Measurements from ENCODE around the gene OR51E2. TPM values are rescaled to one million over a fixed set of nuclear protein-coding genes. Genes with fewer than 3 reads are reported as not detected.

Gene OR51E2
- total RNA-seq (not detected in 2 replicates), polyA plus RNA-seq (not detected in 2 replicates), polyA minus RNA-seq (not detected in 2 replicates)
- 0.02 TPM for total RNA-seq (2013)

- Histone ChIP-seq H3K36me3 (replicated peaks in 1 of 2; ENCODE audit: control extremely low read depth in 1 of 2, control insufficient read depth in 1 of 2, extremely low read depth in 1 of 2, insufficient read depth in 2 of 2, low read length in 1 of 2) (no peaks in the 10 kb centered on the region), H2AFZ (ENCODE audit: insufficient read depth, low read depth, low read length, poor library complexity, severe bottlenecking) (no peak within 1 kb of the TSS), H3K79me2 (ENCODE audit: control insufficient read depth, insufficient read depth, low read length) (no peaks in the 10 kb centered on the region), H3K9me3 (ENCODE audit: control extremely low read depth in 1 of 3, control insufficient read depth in 2 of 3, insufficient read depth in 1 of 3, low read length in 2 of 3) (no peaks in the 10 kb centered on the region), H3K4me2 (replicated peaks; ENCODE audit: low read depth, low read length, poor library complexity, severe bottlenecking) (no peak within 1 kb of the TSS), H3K4me3 (ENCODE audit: control extremely low read depth in 1 of 5, extremely low read depth in 1 of 5, insufficient read depth in 1 of 5, low read depth in 2 of 5, low read length in 4 of 5) (no peak within 1 kb of the TSS), H3K27me3 (replicated peaks in 1 of 4; ENCODE audit: control extremely low read depth in 1 of 4, control insufficient read depth in 3 of 4, insufficient read depth in 4 of 4, low read length in 3 of 4) (no peaks in the 10 kb centered on the region), H4K20me1 (ENCODE audit: control insufficient read depth, insufficient read depth, low read length, poor library complexity, severe bottlenecking) (no peaks in the 10 kb centered on the region), H3K27ac (ENCODE audit: low read length in 2 of 2) (no peak within 1 kb of the TSS), H3K4me1 (ENCODE audit: control insufficient read depth in 2 of 2, insufficient read depth in 2 of 2, low read length in 2 of 2) (no peaks in the 10 kb centered on the region), H3K9ac (ENCODE audit: low read length) (no peak within 1 kb of the TSS)
- intact Hi-C loops (cut with micrococcal nuclease): no loop called here
- TF ChIP-seq EZH2 (IDR thresholded peaks at IDR 0.05; ENCODE audit: borderline replicate concordance, insufficient read depth, low read depth, low read length, poor library complexity, severe bottlenecking): no peak
- TF ChIP-seq, protein P1, sequence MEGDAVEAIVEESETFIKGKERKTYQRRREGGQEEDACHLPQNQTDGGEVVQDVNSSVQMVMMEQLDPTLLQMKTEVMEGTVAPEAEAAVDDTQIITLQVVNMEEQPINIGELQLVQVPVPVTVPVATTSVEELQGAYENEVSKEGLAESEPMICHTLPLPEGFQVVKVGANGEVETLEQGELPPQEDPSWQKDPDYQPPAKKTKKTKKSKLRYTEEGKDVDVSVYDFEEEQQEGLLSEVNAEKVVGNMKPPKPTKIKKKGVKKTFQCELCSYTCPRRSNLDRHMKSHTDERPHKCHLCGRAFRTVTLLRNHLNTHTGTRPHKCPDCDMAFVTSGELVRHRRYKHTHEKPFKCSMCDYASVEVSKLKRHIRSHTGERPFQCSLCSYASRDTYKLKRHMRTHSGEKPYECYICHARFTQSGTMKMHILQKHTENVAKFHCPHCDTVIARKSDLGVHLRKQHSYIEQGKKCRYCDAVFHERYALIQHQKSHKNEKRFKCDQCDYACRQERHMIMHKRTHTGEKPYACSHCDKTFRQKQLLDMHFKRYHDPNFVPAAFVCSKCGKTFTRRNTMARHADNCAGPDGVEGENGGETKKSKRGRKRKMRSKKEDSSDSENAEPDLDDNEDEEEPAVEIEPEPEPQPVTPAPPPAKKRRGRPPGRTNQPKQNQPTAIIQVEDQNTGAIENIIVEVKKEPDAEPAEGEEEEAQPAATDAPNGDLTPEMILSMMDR (IDR thresholded peaks at IDR 0.05): no peak
- H3K9me3 Mint-ChIP-seq (ENCODE audit: insufficient read depth): no peaks in the 10 kb centered on the region
- 75% methylated on average over 1 of the region's 3 CpGs for WGBS (ENCODE audit: insufficient coverage)
- ChIA-PET POLR2A (no interaction called here), CTCF (no interaction called here)
- no peaks in the 10 kb centered on the region for H3K4me1 Mint-ChIP-seq
- no peak within 1 kb of the TSS for H3K27ac Mint-ChIP-seq
- peaks cover 3% of the 10 kb centered on the region for H3K27me3 Mint-ChIP-seq
- DNase-seq (no peak), ATAC-seq (ENCODE audit: low read depth) (no peak)
- H3K4me3 Mint-ChIP-seq: no peak within 1 kb of the TSS
These were observed at the start of gene OR51E2 for GRCh38 chr11:4697585-4697984. Gene OR51E2, minus strand, starts transcription at chr11:4697853. Its CDS starts 15,142 bp downstream, at chr11:4682711.

DNA sequence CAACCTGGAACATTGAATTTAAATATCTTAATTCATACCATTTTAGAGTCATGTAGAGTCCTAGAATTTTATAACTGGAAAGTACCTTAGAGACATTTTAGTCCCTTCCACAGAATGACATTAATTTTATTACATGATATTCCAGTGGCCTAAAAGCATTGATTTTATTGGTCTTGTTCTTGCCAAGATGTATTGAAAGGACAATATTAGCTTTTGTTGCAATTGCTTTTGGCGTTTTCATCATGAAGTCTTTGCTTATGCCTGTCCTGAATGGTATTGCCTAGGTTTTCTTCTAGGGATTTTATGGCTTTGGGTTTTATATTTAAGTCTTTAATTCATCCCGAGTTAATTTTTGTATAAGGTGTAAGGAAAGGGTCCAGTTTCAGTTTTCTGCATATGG, 43.1 kb upstream of the OR51E2 start:
- no peak for TF ChIP-seq EZH2 (IDR thresholded peaks at IDR 0.05; ENCODE audit: borderline replicate concordance, insufficient read depth, low read depth, low read length, poor library complexity, severe bottlenecking)
- TF ChIP-seq, protein P1 (IDR thresholded peaks at IDR 0.05): no peak
- H3K27ac ChIP-seq (ENCODE audit: low read length in 2 of 2): no peak overlapping the region
- H3K79me2 ChIP-seq (ENCODE audit: control insufficient read depth, insufficient read depth, low read length): no peaks in the 10 kb centered on the region
- no peak for ATAC-seq (ENCODE audit: low read depth)
- DNase-seq: no peak
- H3K9me3 ChIP-seq (ENCODE audit: control extremely low read depth in 1 of 3, control insufficient read depth in 2 of 3, insufficient read depth in 1 of 3, low read length in 2 of 3): no peaks in the 10 kb centered on the region
- peaks cover 9% of the 10 kb centered on the region for H3K27me3 Mint-ChIP-seq
- no peaks in the 10 kb centered on the region for H4K20me1 ChIP-seq (ENCODE audit: control insufficient read depth, insufficient read depth, low read length, poor library complexity, severe bottlenecking)
- H3K4me3 ChIP-seq (ENCODE audit: control extremely low read depth in 1 of 5, extremely low read depth in 1 of 5, insufficient read depth in 1 of 5, low read depth in 2 of 5, low read length in 4 of 5): no peak overlapping the region
- H3K4me1 Mint-ChIP-seq: no peaks in the 10 kb centered on the region
- WGBS (ENCODE audit: insufficient coverage): 100% methylated on average over 1 of the region's 2 CpGs
- ChIA-PET CTCF (no interaction called here), POLR2A (no interaction called here)
- intact Hi-C loops (cut with micrococcal nuclease): no loop called here
- H3K27me3 ChIP-seq (replicated peaks in 1 of 4; ENCODE audit: control extremely low read depth in 1 of 4, control insufficient read depth in 3 of 4, insufficient read depth in 4 of 4, low read length in 3 of 4): peaks cover 0 to 3% (median 0%) of the 10 kb centered on the region in 4 experiments
- no peak overlapping the region for H3K9ac ChIP-seq (ENCODE audit: low read length)
- H3K36me3 ChIP-seq (replicated peaks in 1 of 2; ENCODE audit: control extremely low read depth in 1 of 2, control insufficient read depth in 1 of 2, extremely low read depth in 1 of 2, insufficient read depth in 2 of 2, low read length in 1 of 2): no peaks in the 10 kb centered on the region
- H3K4me3 Mint-ChIP-seq: no peak overlapping the region
- no peak overlapping the region for H3K27ac Mint-ChIP-seq
- H3K4me1 ChIP-seq (ENCODE audit: control insufficient read depth in 2 of 2, insufficient read depth in 2 of 2, low read length in 2 of 2): no peaks in the 10 kb centered on the region
- H2AFZ ChIP-seq (ENCODE audit: insufficient read depth, low read depth, low read length, poor library complexity, severe bottlenecking): no peak overlapping the region
- no peaks in the 10 kb centered on the region for H3K9me3 Mint-ChIP-seq (ENCODE audit: insufficient read depth)
- no peak overlapping the region for H3K4me2 ChIP-seq (replicated peaks; ENCODE audit: low read depth, low read length, poor library complexity, severe bottlenecking)
